Measurements from ENCODE around the gene CDH12.

CDH12 gene

DNA sequence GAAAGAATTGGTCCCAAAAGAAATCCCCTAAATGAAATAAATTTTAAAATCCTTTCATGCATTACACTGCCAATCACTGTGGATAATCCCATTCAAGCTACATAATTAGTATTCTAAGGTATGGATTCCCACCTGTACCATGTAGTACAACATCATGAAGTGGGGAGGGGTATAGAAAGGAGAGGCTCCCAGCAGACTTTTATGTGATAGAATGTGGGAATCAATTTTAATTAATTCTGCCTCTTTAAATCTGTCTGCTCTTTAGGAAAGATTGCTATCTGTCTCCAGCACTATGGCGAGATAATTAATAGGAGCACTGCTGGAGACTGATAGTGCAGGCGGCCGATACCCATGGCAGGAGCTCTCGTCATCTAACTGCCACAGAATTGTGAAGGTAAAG, 95.4 kb downstream of the CDH12 start:
- DNase-seq: no peak

DNA sequence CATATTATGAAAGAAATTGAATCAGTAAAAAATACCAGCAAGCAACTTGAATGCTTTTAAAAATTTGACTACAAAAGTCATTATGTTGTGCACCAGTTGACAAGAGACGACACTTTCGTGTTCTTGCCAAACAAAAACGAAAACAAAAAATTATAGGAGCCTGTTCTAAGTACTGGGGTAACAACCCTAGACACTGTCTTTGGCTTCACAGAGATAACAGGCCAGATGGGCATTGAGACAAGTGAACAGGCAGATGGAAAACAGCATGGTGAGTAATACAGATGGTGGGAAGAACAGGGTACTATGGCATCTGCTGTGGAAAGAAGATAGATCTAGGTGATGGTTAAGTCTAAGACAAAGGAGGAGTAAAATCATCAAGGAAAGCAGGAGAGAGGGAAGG, 99.0 kb downstream of the CDH12 start:
- DNase-seq: no peak

DNA sequence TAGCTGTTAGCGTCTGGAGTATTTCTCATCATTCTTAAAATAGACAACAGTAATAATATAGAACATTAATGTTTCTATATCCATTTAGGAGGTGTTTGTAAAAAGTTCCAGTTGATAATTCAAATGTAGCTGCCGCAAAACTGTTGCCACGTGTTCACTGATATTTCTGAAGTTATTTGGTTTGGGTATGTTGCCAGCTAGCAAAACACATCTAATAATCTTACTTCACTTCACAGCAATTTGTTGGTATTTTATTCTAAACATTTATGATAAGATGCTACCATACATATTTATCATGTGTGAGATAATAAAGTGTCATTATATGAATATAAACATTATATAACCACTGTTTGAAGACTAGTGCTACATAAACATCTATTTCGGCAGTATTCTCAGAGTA, 101.6 kb downstream of the CDH12 start:
- no peak for DNase-seq

DNA sequence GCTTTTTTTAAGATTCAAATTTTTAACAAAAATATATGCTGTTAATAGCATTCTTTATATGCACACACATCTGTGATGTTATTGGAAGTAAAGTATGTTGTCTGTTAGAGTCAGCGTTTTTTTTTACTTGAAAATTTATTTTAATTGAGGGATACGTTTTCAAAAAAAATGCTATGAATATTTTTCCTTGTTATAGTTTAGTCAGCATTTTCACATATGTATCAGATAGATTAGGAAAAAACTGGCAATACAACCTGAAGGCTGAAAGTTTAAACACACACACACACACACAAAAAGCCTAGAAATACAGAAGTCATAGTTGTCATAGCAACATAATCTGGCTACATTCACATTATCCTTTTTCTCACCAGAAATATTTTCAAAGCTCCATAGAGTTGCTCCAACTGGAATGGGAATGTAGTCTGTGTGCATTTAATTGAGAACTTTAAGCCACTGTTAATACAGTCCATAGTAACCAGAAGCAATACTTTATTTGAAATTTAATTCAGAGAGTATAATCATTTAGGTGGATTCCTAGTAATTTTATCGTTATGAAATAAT, 116.6 kb downstream of the CDH12 start:
- DNase-seq: no peak

DNA sequence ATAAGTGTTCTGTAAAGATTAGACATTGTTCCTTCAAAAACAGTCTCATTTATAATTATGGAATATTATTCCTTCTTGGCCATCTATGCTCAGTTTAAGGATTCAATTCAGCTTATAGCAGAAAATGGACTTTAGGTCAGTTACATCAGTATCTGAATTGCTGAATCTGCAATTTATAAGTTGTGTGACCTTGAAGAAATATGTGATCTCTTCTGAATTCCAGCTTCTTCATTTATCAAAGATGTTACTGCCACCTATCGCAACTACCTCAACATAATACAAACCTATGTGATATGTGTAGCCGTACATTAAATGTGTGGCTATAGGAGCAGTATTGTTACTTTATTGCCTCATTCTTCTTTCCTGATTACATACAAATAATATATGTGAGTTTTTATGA, 118.2 kb downstream of the CDH12 start:
- DNase-seq: no peak

DNA sequence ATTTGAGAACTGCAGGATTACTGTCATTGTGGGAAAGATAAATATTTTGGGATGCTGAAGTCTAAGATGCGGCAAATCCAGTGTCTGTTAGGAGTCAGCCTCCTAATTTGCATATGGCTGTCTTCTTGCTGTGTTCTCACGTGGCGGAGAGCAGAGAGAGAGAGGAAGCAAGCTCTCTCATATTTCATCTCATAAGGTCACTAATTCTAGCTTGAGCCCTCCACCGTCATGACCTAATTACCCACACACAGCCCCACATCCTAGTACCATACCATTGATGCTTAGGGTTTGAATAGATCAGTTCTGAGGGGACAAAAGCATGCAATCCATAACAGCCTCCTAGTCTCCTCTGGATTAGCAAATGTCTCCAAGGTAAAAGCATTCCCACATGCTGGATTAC, 124.5 kb downstream of the CDH12 start:
- DNase-seq: no peak

DNA sequence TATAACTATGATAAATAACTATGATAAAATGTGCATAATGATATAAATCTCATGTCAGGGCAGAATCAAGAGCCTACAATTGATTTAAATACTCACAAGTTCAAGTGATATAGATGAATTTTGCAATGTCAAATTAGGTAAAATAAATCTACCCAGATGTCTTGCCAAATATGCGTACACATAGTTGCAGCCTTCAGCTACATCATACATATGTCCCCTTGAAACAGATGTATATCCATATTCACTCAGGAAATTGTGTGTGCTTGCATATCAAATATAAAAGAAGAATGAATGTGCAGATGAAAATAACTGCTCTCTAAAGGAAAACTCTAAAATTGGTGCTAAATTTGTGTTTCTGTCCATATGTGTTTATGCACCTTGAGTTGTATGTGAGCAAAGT, 130.7 kb downstream of the CDH12 start:
- no peak for DNase-seq

DNA sequence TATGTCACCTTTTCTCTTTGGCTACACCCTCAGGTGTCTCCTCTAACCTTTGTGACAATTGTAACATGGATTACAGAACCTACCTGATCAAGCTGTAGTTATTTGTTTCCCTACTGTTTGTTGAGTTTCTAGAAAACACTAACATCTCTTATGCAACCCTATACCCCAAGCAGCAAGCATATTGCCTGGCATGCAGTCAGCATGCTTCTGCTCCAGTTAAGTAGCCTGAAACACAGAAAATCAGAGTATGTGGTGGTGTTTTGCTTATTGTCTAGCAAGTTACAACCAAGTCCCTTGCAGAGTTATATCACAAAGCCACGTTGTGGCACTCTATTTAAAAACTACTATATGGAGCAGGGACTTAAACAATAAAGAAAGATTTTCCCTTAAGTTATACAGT, 131.1 kb downstream of the CDH12 start:
- DNase-seq: no peak

DNA sequence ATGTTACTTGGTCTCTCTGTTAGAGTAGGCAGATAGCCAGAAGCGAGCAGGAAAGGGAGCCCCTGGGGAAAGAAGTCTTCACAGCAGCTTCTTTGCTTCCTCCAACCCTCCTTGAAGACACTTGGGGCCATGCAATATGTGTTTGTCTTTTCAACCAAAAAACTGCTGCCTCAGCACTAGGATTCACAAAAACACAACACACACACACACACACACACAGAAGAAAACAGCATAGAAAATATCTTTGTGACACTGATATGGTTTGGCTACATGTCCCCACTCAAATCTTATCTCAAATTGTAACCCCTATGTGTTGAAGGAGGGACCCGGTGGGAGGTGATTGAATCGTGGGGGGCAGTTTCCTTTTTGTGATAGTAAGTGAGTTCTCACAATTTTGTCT, 133.3 kb downstream of the CDH12 start:
- DNase-seq: no peak

DNA sequence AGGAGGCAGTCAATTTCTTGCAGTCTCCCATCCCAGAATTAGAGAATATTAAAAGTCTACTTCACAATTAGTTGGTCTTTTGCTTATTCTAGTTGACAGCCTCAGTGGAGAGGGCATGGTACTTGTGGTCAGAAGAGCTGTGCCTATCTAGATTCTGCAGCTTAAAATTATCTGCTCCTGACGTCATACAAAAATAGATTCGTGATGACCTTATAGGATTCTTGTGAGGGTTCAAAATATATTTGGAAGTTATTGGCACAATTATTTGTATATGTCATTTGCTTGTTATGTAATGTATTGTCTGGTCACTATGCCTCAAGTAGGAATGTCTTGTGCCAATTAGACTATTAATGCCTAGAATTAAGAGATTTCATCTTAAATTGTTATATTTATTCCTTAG, 142.5 kb downstream of the CDH12 start:
- DNase-seq: no peak

DNA sequence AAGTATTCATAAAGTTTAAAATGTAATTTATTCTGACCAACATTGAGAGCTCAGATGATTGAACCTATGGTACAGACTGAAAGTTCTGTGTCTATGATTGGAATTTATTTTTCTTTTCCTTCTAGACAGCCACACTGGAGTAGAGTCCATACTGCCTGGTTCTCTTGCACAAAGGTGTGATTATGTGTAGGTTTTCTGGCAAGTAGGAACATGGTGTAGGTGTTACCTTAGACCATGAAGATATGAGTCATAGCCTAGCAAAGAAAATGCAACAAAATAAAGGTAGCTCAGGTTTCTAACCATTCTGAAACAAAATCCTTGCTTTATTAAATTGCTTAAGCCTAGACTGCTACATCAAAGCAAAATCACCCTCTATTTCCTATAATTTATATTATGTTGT, 143.4 kb downstream of the CDH12 start:
- DNase-seq: no peak

DNA sequence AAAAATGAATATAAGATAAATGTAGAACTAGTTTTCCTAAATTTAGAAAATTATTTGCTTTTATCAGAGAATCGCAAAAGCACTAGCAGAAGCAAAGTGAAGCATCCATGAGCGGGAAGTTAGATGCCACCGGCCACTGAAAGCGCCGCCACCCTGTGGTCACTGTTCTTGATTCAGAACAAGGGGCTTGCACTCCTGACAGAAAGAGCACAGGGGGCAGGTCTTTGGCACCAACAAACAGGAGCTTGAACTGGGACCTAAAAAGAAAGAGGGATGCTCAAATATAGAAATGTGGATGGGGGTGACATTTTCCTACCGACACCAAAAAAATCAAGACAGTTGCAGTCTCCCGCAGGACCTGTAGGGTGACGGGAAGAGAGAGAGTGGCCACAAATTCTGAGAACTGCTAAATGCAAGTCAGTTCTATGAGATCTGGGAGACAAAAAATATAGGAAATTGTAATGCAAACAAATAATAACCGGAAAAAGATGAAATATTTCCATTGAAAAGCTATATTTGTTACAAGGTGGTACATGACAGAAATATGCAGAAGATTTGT, 144.3 kb downstream of the CDH12 start:
- no peak for DNase-seq

DNA sequence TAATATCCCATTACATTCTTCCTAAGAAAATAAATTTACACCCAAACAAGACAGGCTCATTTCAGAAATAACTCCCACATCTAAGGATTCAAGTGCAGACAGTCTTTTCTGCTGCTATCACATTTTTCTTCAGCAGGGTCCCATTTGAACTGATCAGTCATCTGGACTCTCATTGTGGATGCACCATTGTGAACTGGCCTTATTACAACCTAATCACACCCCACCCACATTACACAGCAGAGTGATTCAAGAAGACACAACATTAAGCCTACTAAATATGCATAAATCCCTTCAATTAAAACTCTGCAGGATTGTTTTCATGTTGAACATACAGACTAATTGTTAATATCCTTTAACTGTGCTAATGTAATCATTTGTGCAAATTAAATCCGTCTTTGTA, 146.2 kb downstream of the CDH12 start:
- no peak for DNase-seq

DNA sequence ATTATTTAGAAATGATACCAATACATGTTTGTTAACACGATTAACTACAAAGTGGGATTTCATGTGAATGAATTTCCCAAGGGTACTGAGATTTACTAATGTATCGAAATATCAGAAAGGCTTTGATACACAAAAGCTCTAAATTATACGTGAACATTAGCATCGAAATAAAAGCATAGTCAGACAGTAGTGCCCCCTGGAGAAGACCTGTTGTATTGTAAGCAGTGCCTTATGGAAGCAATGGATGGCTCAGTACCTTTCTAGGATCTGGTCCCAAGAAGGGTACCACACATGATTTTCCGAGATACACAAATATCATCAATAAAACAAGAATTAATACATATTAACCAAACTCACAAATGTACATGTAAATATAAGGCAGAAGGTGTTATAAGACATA, 153.8 kb downstream of the CDH12 start:
- no peak for DNase-seq

DNA sequence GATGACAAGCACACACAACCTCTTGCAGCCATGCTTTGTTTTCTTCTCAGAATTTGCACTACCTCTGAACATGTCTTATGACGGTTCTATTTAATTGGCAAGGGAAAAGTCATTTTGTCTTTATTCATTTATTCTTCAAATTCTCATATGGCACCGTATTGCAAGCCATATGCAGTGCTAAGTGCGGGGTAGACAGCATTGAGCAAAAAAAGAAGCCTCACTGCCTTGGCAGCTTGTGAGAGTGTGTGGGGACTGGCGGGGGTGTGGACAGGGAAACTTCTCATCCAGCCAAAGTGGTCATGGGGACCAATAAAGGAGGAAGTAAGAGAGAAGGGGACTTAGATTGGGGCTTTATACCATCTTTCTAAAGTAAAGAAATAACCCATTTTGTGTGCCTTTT, 160.0 kb downstream of the CDH12 start:
- DNase-seq: no peak

DNA sequence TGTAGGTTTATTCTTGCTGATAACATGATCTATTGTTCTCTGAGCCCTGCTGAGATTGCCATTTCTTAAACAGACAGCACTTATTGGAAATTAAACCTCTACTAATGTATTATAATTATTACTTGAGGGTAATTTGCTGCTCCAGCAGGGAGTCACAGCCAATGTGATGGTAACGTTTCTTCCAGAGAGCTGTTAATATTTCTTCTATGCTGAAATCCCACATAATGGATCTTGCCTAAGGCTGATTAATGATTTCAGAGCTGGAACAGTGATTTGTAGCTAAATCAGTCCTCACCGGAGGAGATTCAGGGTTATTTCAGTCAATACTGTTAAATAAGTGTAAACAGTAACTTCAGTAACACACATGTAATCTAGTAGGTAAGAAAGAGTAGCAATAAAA, 170.1 kb downstream of the CDH12 start:
- DNase-seq: no peak

DNA sequence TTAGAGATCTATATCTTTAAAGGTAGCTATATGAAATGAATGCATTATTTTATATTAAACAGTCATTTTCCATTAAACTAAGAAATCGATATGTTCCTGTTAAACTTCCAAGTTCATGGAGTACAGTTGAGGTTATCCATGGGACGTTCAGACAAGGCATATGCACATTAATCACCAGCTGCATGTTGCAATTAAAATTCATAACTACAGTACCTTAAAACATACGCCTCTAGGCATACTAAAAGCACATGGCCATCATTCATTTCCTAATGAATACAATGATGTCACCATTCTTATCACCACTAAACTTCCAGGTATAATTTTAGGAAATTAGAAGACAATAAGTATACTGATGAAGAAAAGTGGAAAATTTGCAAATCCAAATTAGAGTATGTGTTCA, 174.3 kb downstream of the CDH12 start:
- DNase-seq: no peak

DNA sequence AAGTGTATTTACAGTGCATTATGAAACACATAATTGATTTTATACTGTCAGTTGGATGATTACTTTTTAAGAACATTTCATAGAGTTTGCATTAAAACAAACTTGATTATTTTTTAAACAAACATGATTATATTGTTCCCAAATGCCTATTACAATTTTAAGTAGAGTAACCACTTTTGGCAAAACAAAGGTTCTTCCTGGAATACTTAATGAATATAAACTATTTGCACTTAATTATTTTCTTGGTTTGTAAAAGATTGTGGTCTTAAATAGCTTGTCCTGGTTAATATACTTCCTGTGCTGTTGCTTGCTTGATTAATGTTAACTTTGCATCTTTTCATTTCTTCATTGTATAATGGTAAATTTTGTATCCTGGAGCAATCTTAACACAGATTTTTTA, 180.0 kb downstream of the CDH12 start:
- DNase-seq: no peak

DNA sequence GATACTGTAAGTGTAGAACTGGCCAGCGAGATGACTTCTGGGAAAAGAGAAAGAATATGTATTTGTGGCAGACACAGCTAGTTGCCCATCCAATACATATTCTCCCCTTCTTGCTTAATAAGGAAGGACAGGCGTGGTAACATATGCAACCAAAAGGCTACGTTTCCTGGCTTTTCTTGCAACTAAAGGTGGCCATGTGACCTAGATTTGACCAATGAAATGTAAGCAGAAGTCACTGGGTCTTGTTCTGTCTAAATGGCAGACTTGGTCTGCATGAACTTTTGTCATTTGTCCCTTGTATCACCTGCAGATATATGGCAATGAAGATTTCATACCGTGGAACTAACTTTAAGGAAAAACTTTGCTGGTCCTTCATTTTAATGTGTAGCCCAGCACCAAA, 183.8 kb downstream of the CDH12 start:
- DNase-seq: no peak

DNA sequence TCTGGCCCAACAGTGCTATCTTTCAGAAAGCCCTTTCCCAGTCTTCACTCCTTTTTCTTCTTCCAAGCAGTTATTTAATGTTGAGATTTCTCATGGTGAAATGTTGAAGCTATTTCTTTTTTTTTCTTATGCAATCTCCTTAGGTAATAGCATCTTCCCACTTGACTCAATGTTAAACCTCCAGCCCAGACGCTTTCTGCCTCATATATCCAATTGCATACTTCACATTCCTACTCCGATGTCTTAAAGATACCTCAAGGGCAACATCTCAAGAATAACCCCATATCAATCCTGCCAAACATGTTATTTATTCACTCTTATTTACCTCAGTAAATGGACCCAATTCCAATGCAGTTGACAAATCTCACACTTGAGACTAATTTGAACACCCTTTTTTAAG, 187.3 kb downstream of the CDH12 start:
- no peak for DNase-seq

DNA sequence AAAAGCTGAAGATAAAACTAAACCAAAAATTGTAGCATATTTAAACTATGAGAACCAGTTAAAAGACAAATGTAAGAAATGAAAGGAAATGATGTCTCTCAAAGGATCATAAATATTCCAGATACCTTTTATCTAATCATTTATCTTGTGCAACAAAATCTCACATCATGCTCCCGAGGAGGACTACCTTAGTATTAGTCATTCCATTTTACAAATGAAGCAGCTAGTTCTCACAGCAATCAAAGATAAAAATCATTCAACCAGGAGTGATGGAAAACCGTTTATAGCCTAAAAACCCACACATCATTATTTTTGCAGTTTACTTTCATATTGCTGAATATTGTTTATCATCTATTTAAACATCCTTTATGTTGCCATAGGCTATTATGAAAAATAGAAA, 190.0 kb downstream of the CDH12 start:
- DNase-seq: no peak

DNA sequence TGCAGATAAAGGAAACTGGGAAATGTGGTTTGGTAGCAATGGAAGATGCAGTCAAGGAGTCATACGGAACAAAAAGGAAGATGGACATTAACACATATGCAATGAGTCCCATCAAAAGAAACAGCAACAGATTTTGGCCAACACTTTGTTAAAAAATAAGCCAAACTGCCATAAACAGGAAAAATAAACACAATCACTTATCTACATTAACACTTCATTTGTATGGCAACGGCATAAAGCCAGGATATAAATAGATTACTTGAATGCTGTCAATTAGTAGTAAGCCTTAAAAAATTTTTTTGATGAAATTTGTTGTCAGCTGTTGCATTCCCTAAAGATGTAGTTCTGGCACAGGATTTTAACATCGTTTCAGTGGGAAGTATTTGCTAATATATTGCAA, 190.8 kb downstream of the CDH12 start:
- no peak for DNase-seq

DNA sequence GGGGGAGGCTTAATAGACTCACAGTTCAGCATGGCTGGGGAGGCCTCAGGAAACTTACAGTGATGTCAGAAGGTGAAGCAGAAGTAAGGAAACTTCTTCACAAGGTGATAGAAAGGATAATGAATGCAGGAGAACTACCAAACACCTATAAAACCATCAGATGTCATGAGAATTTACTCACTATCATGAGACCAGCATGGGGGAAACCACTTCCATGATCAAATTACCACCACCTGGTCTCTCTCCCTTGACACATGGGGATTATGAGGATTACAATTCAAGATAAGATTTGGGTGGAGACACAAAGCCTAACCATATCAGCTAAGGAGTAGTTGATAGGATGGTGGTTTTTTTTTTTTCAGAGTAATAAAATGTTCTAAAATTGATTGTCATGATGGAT, 201.8 kb downstream of the CDH12 start:
- DNase-seq: no peak

DNA sequence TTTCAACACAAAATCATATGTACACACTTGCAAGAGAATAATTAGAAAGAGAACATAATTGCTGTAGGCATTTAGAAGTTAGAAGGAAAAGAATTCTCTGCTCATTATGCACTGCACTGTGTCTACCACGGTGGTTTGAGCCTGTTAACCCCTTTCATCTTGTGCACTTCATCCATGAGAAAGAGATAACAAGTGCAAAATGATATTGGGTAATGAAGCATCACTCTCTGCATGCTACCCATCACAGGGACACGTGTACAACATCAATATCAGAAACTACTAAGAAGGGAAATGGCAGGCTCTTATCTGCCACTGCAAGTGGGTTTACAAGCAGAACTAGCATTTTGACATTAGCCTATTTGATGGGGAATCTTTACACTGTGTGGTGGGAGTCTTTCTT, 202.6 kb downstream of the CDH12 start:
- DNase-seq: no peak

DNA sequence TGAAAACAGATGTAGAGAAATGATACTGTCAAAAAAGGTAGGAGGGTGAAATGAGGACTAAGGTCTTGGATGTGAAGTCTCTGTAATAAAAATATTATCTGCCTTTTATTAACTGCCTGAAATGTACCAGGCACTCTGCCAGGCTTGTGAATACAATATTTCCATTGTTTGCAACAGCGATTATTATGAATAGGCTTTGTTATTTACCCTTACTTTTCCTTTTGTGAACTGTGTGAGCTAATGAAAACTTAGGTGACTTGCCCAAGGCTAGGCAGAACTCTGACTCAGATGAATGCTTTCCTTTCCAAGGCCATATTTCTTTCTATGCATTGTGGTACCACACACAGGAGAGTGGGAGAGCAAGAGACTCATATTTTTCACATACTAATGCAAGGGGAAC, 204.1 kb downstream of the CDH12 start:
- DNase-seq: no peak

DNA sequence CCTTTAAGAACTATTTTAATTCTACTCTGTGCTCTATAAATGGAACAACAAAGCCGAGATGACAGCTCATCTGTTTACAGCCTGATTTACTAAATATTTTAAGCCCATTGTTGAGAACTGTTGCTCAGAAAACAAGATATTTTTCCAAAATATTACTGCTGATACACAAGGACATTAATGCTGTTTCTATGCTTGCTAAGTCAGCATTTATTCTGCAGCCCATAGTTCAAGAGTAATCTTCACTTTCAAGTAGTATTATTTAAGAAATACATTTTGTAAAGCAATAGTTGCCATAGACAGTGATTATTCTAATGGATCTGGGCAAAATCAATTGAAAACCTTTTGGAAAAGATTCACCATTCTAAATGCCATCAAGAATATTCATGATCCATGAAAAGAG, 208.3 kb downstream of the CDH12 start:
- no peak for DNase-seq

Measured in CD4-positive, alpha-beta T cell treated with Interleukin-21 for 1 hour (primary cell).